Measurements from ENCODE around the gene FIGLA. TPM values are rescaled to one million over a fixed set of nuclear protein-coding genes. Genes with fewer than 3 reads are reported as not detected.

The FIGLA gene
- total RNA-seq, 1 experiment from 2014 or later, result not detected

GRCh38 chr2:70729647-70730046 is 60.8 kb downstream of the FIGLA start:
- intact Hi-C loops (cut with micrococcal nuclease; ENCODE audit: unreplicated experiment), result no loop called here
- Mint-ChIP-seq H3K4me1 (ENCODE audit: low read depth, unreplicated experiment) (no peaks in the 10 kb centered on the region), H3K27me3 (ENCODE audit: unreplicated experiment) (peaks cover 92% of the 10 kb centered on the region), H3K36me3 (ENCODE audit: insufficient read depth, unreplicated experiment) (no peaks in the 10 kb centered on the region), H3K4me3 (ENCODE audit: low read depth, unreplicated experiment) (no peak overlapping the region), H3K27ac (ENCODE audit: unreplicated experiment) (no peak overlapping the region), H3K9me3 (ENCODE audit: low read depth, unreplicated experiment) (no peaks in the 10 kb centered on the region)
- DNase-seq, result no peak
- CTCF ChIA-PET, result no interaction called here
- BruUV-seq (replicated peaks), result no TSS peak
- no peak for TF ChIP-seq CTCF (IDR thresholded peaks at IDR 0.05; ENCODE audit: unreplicated experiment)

GRCh38 chr2:70728128-70728527 is 62.3 kb downstream of the FIGLA start:
- H3K27me3 Mint-ChIP-seq (ENCODE audit: unreplicated experiment), result peaks cover 87% of the 10 kb centered on the region
- CTCF ChIA-PET, result no interaction called here
- H3K4me3 Mint-ChIP-seq (ENCODE audit: low read depth, unreplicated experiment), result no peak overlapping the region
- no peak for DNase-seq
- H3K36me3 Mint-ChIP-seq (ENCODE audit: insufficient read depth, unreplicated experiment), result no peaks in the 10 kb centered on the region
- BruUV-seq (replicated peaks), result no TSS peak
- no peaks in the 10 kb centered on the region for H3K9me3 Mint-ChIP-seq (ENCODE audit: low read depth, unreplicated experiment)
- no peaks in the 10 kb centered on the region for H3K4me1 Mint-ChIP-seq (ENCODE audit: low read depth, unreplicated experiment)
- TF ChIP-seq CTCF (IDR thresholded peaks at IDR 0.05; ENCODE audit: unreplicated experiment), result no peak
- H3K27ac Mint-ChIP-seq (ENCODE audit: unreplicated experiment), result no peak overlapping the region
- intact Hi-C loops (cut with micrococcal nuclease; ENCODE audit: unreplicated experiment), result no loop called here

Other genes starting within 250 kb of the FIGLA start
- gene TGFA, start 236.8 kb downstream of the FIGLA start, total RNA-seq (2022), result 80.0 and 104 TPM in 2 replicates
- 0.14 TPM in 1 of 2 replicates, not detected in the other for gene ADD2, start 22.4 kb downstream of the FIGLA start, total RNA-seq (2022)
- not detected in 2 replicates for gene CLEC4F, start 30.0 kb upstream of the FIGLA start, total RNA-seq (2022)
- not detected in 2 replicates for gene CD207, start 45.2 kb upstream of the FIGLA start, total RNA-seq (2022)
- not detected in 2 replicates for gene VAX2, start 109.9 kb upstream of the FIGLA start, total RNA-seq (2022)
- gene ATP6V1B1, start 145.3 kb upstream of the FIGLA start, total RNA-seq (2022), result not detected in 2 replicates
- not detected in 2 replicates for gene ANKRD53, start 188.0 kb upstream of the FIGLA start, total RNA-seq (2022)
- 55.4 and 61.2 TPM in 2 replicates for gene TEX261, start 204.2 kb upstream of the FIGLA start, total RNA-seq (2022)

Measured in Calu3 (cell line).